ENCODE measurements around the gene THSD8.
"Not testable (repeated sequence)": the region's sequence is repeated elsewhere in the genome, so short reads cannot be mapped to it uniquely, and the experiment has no call there.

THSD8 gene

DNA sequence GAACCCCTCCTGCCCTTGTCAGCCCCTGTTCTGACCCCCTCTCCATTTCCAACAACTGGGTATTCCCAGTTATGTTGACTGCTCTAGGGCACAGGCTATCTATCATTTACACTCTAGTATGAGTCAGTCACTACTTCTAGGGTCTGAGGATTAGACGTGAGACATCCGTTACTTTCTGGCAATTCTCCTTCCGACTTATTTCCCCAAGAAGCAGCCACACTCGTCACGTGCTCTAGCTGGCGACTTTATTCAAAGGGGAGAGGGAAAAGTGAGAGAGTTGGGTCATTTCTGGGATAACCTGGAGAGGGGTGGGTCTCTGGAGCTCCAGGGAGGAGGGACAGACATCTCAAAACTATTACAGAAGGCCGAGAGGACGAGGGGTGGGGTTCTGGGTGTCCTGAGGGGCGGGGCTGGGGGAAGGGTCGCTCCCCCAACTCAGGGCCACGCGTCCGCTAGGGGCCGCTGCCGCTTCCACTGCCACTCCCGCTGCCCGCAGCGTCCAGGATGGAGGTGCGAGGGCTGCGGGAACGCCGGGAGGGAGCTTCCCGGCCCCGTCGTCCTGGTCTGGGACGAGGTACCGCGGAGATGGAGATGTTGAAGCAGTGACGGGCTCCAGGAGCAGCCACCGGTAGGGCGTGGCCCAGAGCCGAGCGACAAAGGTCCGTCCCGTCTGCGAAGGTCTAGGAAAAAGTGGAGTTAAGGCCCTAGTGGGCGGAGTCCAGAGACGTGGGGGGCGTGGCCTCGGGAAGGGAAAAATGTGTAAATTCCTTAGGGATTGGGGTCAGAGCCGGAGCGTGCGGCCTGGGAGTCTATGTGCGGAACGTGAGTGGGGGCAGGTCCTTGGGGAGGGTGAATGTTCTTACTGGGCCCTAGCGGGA is 23.6 kb downstream of the THSD8 start:
- no peak for DNase-seq (ENCODE audit: low read depth)

DNA sequence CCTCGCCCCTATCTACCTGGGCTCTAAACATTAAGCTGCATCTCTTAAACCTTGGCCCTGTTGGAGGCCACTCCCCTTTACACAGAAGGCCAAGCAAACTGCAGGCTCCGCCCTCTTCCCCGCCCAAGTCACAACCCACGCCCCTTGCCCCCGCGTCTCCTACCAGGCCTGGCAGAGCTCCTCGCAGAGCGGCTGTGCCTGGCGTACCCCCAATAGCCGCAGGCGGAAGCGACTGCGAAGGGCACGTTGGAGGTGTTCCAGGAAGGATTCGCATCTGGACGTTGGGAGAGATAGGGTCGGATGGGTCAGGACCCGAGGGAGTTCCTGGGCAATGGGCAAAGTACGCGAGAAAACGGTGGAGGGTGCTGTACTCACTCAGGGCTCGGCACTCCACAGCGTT is 26.6 kb downstream of the THSD8 start:
- no peak for DNase-seq (ENCODE audit: low read depth)

DNA sequence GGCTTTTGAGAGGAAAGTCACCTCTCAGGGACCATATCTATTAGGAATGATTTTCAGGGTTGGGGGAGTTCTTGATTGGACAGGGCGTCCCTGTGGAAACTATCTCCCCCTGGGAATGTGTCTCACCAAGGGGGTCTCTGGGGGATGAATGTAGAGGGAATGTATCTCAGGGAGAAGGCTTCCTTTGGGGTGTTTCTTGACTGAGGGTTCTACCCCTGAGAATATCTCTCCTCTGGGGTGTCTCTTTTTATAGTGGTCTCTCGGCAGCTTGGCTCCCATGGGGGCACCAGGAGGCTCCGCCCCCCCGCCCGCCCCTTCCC is 31.5 kb downstream of the THSD8 start:
- no peak for DNase-seq (ENCODE audit: low read depth)

DNA sequence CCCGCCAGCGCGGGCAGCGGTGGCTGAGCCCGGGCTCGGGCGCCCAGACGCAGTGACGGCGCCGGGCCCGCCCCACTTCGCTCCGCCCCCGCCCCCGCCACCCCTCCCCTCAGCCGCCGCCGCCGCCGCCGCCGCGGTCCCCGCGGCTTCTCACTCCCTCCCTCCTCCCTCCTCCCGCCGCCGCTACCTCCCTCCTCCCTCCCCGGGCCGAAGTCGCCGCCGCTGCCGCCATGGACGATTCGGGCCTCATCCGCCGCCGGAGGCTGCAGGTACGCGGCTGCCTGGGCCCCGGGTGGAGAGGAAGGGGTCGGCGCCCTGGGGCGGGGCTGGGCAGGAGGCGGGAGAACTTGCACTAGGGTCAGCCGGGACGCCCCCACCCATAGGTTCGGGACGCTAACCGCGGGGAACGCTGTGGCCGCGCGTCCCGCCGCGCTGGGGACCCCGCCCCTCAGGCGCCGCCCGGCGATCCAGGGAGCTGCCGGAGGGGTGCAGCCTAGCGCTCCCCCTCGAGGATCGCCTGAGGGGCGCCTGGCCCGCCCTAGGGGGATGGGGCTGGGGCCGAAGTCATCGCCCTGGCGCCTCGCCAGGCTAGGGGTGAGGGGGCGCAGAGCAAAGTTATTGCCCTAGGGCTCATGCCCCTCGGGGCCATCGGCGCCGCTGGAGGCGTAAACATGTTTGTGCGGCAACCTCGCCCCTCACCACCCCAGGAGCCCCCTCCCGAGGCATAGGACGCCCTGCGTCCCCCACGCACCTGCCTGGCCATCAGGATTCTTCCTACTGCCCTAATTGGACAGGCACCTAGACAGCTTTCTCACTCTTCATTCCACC is 32.1 kb downstream of the THSD8 start:
- DNase-seq (ENCODE audit: low read depth) = no peak

DNA sequence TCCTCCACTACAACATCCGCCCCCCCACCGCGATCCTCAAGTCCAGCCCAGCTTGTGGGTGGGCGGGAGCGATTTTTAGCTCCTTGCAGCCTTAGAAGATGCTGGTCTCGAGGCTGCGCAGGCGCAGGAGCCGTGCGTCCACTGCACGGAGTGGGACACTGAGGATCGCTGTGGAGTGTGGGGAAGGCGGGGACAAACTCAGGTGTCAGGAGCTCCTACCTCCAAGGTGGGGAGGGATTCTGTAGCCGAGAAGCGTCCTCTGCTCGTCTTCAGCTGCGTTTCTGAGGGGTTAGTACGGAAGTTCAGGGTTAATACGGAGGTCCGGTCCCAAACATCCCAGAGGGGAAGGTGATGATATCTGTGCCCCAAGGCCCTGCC is 32.7 kb downstream of the THSD8 start, which contains the start of gene RTBDN:
Gene RTBDN (minus strand): TSS at position 14 of the 378 bp plus-strand sequence. CDS start 4,600 bp downstream, outside the sequence.
- DNase-seq (ENCODE audit: low read depth) = no peak

DNA sequence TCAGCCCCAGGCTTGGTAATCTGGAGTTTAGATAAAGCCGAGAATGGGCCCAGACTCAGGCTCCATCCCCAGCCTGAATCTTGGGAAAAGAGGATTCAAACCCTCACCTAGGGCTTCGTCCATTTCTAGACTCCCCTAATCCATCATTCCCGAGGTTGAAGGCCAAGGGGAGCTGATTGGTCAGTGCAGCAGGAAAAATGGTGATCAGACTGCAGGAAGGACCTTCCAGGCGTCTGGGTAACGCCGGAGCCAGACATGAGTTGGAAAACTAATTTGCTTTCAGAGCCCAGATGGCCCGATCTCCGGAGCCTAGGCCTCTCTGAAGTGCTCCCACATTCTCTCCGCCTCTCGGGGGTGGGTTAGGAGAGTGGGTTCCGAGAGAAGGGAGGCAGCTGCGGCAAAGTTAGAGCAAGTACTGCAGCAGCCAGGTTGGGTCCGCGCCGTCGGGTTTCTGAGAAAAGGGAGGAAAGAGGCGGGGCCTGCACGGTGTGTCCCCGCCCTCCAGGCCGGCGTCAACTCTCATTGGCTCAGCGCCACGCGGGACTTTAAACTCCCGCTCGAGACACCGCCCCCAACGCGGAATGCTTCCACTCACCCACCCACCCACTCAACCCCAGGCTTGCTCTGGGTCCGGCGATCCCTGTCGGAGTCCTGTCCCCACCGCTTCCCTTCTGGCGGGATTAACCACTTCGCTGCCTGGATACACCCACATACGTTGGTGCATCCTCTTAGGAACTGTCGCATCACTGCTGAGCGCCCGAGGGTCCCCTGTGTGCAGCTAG is 33.3 kb downstream of the THSD8 start:
- DNase-seq (ENCODE audit: low read depth) = no peak

DNA sequence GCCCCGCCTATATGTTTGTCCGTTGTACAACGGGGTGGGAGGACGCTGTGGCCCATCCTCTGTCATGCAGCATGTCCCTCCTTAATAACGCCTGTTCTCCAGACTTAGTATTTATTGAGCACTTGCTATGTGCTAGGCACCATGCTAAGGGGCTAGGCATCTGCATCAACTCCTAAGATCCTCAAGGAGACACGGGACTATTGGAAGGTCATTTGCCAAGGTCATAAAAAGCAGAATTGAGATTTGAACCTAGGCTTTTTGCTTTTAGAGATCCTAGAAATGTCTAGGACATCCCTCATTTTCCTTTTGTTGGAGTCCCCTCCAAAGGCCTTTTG is 34.6 kb downstream of the THSD8 start:
- no peak for DNase-seq (ENCODE audit: low read depth)

DNA sequence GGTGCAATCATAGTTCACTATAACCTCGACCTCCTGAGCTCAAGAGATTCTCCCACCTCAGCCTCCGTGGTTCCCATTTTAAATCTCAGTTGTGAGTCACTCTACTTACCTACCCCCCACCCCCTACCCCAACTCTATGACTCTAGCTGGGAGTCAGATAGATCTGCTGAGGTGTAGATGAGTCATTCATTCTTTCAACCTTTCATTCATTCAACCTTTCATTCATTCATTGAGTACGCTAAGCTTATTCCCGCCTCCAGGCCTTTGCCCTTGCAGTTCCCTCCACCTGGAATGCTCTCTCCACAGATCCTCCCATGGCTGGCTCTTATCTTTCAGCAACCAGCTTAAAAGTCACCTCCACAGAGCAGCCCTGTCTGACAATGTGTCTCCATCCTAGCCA is 35.4 kb downstream of the THSD8 start:
- DNase-seq (ENCODE audit: low read depth) = no peak

DNA sequence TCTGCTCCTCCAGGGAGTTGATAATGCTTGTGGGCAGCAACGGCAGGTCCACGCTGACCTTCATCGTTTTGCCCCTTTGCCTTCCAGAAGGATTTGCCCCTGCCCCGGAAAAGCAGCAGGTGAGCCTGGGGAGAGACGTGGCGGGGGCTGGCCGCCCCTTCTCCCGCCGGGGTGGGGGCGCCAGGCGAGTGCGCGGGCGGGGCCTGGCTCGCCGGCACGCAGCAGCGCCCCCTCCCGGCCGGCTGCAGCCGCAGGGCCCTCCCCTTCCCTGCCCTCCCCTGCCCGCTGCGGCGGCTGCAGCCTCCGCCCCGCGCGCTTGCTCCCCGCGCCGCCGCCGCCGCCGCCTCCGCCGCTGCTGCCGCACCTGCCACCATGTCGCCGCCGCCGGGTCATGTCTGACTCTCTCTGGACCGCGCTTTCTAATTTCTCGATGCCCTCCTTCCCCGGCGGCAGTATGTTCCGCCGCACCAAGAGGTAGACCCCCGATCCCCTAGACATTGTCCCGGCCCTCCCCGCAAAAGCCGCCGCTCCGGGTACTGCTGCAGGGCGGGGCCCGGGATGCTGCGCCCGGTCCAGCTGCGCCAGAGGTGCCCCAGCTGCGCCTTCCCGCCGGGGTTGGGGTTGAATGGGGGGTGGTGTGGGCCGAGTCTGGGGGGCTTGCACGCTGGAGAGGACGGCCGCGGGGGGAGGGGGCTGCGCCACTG is 36.5 kb downstream of the THSD8 start, which contains the start of gene MAST1:
Gene MAST1 (plus strand): TSS at position 334 of the 704 bp plus-strand sequence. CDS start 58 bp downstream, at position 392.
- DNase-seq (ENCODE audit: low read depth) = no peak

DNA sequence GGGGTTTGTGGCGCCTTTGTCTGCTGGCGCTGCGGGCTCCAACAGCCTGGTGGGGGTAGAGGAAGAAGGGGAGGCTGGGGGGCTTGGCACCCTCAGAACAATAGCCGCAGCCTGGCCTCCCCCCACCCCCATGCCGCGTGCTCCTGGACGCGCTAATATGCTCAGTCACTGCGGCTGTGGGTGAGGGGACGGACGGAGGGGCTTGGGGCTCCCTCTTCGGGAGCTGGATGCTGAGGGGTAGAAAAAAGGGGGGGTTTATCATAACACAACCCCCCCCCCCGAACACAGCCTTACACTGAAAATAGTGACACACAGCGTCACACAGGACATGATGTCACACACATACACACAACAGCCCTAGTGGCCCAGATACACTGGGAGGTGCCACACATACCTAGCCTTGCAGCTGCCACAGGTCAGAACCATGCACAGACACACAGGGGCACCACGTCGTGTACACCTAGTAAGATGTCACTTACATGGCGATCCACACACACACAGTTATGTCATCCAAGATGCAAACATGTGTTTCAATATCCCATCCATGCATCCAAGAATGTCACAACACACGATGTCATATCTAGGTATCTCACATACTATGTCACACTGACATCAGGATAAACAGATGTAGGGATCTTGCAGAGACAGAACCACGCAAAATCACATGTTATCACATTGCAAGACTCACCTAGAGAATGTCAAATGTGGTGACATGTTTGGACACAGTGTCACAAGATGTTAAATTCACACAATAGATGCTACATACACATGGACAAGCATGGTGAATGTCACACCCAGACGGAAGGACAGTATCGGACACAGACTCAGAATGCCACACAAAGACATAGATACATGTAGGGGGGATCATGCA is 37.3 kb downstream of the THSD8 start:
- no peak for DNase-seq (ENCODE audit: low read depth)

DNA sequence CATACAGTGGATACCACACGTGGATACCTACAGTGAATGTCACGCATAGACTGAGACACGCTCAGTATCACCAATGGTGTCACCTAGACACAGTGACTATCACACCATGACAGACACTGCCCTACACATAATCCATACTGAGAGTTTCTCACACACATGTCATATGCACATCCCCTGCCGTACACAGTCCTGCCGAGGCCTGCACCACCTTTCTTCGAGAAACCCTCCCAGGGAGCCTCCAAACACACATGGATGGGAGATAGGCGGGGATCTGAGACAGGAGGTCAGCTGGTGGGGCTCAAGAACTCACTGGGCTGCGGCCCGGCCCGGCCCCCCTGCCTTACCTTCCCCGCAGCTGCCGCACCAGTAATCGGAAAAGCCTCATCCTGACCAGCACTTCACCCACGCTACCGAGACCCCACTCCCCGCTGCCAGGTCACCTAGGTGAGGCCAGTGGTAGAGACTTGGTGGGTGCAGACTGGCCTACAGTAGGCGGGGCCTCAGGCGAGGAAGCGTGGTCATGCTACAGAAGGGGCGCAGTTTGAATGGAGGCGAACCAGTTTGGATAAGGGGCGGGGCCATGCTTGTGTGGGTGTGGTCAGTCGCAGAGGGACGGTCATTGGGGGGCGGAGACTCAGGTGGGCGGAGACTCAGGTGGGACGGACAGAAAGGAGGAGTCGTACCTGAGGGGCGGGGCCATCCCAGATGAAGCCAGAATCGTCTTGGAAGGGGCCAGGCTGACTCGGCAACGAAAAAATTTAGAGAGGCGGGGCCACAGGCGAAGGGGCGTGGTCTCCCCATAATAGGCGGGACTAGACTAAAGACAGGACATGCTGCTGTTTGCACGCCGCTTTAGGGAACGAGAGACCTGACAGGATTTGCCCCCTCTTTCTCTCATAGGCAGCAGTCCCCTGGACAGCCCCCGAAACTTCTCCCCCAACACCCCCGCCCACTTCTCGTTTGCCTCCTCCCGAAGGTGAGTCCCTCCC is 38.5 kb downstream of the THSD8 start:
- peak; percentile 78 for DNase-seq (ENCODE audit: low read depth)

DNA sequence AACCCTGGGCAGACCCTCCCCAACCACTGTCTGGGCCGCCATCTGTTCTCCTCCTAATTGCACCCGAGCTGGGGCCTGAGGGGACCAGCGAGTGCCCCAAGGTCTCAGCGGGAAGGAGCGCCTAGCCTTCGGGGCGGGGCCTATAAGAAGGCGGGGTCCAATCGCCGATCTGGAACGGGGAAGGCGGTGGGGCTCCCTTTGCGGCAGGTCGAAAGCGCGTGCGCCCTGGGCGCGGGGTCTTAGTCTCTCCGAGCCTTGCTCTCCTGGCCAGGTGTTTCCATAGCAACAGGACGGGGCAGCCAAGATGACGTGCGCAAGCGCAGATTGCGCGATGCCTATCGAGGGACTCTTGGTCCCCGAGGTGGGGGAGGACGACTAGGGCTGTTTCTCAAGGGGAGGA is 39.2 kb downstream of the THSD8 start:
- no peak for DNase-seq (ENCODE audit: low read depth)

DNA sequence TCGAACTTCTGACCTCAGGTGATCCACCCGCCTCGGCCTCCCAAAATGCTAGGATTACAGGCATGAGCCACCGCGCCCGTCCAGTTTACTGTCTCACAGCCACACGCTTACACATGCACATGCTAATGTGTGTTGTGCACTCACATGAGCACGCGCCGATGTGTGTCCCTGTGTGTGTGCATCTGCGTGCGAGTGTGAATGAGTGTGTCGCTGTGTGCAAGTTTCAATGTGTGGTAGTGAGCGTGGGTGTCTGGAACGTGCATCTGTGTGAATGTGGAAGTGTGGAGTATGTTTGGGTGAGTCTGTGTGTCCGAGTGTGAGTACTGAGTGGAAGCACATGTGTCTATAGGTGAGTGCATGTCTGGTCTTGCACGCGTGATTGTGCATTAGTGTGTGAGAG is 40.6 kb downstream of the THSD8 start:
- DNase-seq (ENCODE audit: low read depth) = no peak

DNA sequence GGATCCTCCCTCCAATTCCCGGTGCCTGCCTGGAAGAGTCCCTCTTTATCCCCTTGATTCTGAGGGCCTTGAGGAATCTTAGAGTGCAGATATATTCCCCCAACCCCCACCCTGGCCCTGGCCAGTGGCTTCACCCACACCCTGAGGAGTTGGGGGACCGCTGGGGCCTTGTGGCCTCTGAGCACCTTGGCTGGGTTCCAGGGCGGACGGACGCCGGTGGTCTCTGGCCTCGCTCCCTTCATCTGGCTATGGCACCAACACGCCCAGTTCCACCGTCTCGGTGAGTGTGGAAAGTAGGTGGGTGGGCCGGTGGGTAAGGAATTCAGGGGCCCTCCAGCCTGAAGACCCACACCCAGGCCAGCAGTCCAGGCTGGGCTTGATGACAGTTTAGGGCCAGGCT is 41.5 kb downstream of the THSD8 start:
- DNase-seq (ENCODE audit: low read depth) = no peak

DNA sequence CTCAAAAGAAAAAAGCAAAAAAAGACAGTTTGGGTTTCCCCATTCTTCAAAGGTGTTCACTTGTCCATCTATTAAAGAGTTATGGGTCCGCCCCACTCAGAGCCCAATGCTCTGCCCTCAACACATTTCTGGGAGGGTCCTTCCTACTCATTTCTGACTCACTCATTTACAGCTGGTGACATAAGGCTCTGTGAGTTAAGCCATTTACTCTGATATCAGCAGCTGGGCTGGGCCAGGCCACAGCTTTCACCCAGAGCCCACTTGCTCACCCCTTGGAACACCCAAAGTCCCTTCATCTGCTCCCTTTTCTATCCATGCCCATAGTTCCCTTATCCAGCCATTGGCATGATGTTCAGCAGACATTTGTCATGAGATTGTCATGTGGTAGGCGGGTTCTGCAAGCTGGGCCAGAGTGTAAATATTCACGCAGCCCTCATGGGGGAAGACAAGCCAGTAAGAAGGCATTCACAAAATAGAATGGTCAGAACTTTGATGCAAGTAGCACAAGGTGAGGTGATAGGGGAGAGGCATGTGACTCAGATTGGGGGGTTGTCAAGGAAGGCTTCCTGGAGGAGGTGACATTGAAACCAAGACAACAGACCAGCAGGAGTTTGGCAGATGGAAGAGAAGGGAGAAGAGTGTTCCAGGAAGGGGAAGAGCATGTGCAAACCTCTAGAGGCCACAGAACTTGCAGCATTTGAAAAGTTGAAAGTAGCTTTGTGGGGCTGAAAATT is 42.3 kb downstream of the THSD8 start:
- no peak for DNase-seq (ENCODE audit: low read depth)

DNA sequence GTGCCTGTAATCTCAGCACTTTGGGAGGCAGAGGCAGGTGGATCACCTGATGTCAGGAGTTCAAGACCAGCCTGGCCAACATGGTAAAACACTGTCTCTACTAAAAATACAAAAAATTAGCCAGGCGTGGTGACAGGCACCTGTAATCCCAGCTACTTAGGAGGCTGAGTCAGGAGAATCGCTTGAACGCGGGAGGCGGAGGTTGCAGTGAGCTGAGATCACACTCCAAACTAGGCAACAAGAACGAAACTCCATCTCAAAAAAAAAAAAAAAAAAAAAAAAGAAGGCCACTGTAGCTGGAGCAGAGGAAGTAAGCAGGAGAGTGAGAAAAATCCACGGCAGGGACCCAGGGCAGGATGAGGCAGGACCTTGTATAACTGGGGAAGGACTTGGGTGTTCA is 44.7 kb downstream of the THSD8 start:
- not testable (repeated sequence) for DNase-seq (ENCODE audit: low read depth)

DNA sequence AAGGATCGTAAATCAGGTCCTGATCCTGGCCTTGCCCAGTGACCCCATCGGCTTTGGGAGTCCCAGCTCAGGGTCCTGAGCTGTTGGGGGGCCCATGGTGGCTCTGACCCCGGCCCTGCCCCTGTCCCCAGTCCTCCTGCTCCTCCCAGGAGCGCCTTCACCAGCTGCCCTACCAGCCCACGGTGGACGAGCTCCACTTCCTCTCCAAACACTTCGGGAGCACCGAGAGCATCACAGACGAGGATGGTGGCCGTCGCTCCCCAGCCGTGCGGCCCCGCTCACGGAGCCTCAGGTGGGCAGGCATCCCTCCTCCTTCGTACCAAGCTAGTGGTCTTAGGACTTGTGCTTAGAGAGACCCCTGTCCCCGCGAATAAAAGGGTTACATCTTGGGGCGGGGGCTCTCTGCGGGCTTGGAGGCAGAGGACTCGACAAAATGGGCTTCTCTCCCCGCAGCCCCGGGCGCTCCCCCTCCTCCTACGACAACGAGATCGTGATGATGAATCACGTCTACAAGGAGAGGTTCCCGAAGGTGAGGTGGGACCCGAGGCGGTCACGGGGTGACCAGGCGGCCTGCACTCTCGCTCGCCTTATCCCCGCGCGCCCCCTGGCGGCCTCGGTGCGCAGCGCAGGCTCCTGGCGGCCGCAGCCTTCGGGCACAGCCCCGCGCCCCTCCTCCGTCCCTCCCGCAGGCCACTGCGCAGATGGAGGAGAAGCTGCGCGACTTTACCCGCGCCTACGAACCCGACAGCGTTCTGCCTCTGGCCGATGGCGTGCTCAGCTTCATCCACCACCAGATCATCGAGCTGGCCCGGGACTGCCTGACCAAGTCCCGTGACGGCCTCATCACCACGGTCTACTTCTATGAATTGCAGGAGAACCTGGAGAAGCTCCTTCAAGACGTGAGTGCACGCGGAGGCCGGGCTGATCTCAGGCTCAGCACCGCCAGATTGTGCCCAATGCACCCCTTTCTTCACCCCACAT is 45.6 kb downstream of the THSD8 start:
- DNase-seq (ENCODE audit: low read depth) = peak; percentile 71

All from iris pigment epithelial cell (primary cell).